ENCODE data around the gene MPC1.
"Not testable (repeated sequence)": the region's sequence is repeated elsewhere in the genome, so short reads cannot be mapped to it uniquely, and the experiment has no call there.

MPC1 gene

GRCh38 chr6:166408936-166409755 is 26.4 kb upstream of the MPC1 start:
- DNase-seq (ENCODE audit: low read depth in 2 of 2, low spot score in 1 of 2) = no peak

- no peak for DNase-seq (ENCODE audit: low read depth in 2 of 2, low spot score in 1 of 2)
Observed at GRCh38 chr6:166406197-166406596, 23.5 kb upstream of the MPC1 start.

- no peak for DNase-seq (ENCODE audit: low read depth in 2 of 2, low spot score in 1 of 2)
Observed at GRCh38 chr6:166405386-166405785, 22.6 kb upstream of the MPC1 start.

- no peak for DNase-seq (ENCODE audit: low read depth in 2 of 2, low spot score in 1 of 2)
Observed at GRCh38 chr6:166402582-166403277, 20.0 kb upstream of the MPC1 start.

GRCh38 chr6:166400649-166401250 is 18.0 kb upstream of the MPC1 start:
- not testable (repeated sequence) for DNase-seq (ENCODE audit: low read depth in 2 of 2, low spot score in 1 of 2)

- DNase-seq (ENCODE audit: low read depth in 2 of 2, low spot score in 1 of 2) = no peak
Observed at GRCh38 chr6:166400181-166400580, 17.4 kb upstream of the MPC1 start.

GRCh38 chr6:166398348-166398747 is 15.6 kb upstream of the MPC1 start:
- DNase-seq (ENCODE audit: low read depth in 2 of 2, low spot score in 1 of 2) = no peak

GRCh38 chr6:166397849-166398248 is 15.1 kb upstream of the MPC1 start:
- DNase-seq (ENCODE audit: low read depth in 2 of 2, low spot score in 1 of 2) = no peak

- DNase-seq (ENCODE audit: low read depth in 2 of 2, low spot score in 1 of 2) = no peak
Observed at GRCh38 chr6:166395778-166396177, 13.0 kb upstream of the MPC1 start.

GRCh38 chr6:166395351-166395750 is 12.6 kb upstream of the MPC1 start:
- no peak for DNase-seq (ENCODE audit: low read depth in 2 of 2, low spot score in 1 of 2)

GRCh38 chr6:166394036-166394892 is 11.5 kb upstream of the MPC1 start:
- DNase-seq (ENCODE audit: low read depth in 2 of 2, low spot score in 1 of 2) = no peak

- DNase-seq (ENCODE audit: low read depth in 2 of 2, low spot score in 1 of 2) = no peak
Observed at GRCh38 chr6:166393535-166393823, 10.7 kb upstream of the MPC1 start.

GRCh38 chr6:166392755-166393534 is 10.2 kb upstream of the MPC1 start:
- not testable (repeated sequence) for DNase-seq (ENCODE audit: low read depth in 2 of 2, low spot score in 1 of 2)

GRCh38 chr6:166389119-166389518 is 6.4 kb upstream of the MPC1 start:
- no peak for DNase-seq (ENCODE audit: low read depth in 2 of 2, low spot score in 1 of 2)

GRCh38 chr6:166388290-166389004 is 5.7 kb upstream of the MPC1 start:
- DNase-seq (ENCODE audit: low read depth in 2 of 2, low spot score in 1 of 2) = no peak

- DNase-seq (ENCODE audit: low read depth in 2 of 2, low spot score in 1 of 2) = no peak
Observed at GRCh38 chr6:166387642-166388289, 5.0 kb upstream of the MPC1 start.

- DNase-seq (ENCODE audit: low read depth in 2 of 2, low spot score in 1 of 2) = not testable (repeated sequence)
Observed at GRCh38 chr6:166387098-166387497, 4.4 kb upstream of the MPC1 start.

- no peak for DNase-seq (ENCODE audit: low read depth in 2 of 2, low spot score in 1 of 2)
Observed at GRCh38 chr6:166386111-166386510, 3.4 kb upstream of the MPC1 start.

GRCh38 chr6:166383802-166384363 is 1.1 kb upstream of the MPC1 start:
- DNase-seq (ENCODE audit: low read depth in 2 of 2, low spot score in 1 of 2) = not testable (repeated sequence)

Measured in stimulated activated CD8-positive, alpha-beta memory T cell treated with anti-CD3 and anti-CD28 coated beads, Interleukin-4, amount 100 ng/mL, for 1 hour (primary cell).